Stimulated activated CD8-positive, alpha-beta memory T cell treated with anti-CD3 and anti-CD28 coated beads, Interleukin-15, amount 100 ng/mL, for 1 hour (primary cell): ENCODE data around the gene NSUN7.

ENCODE experiments used
- DNase-seq: peaks from one replicate; pipeline ENCODE4 v3.0.0-alpha.2; 2020; ENCODE audit warnings: low read depth

Gene NSUN7

GRCh38 chr4:40734497-40734896, 15.3 kb upstream of the NSUN7 start:
- DNase-seq, result no peak

GRCh38 chr4:40736910-40737309, 12.8 kb upstream of the NSUN7 start:
- no peak for DNase-seq

GRCh38 chr4:40737879-40738278, 11.9 kb upstream of the NSUN7 start:
- DNase-seq, result no peak

GRCh38 chr4:40739347-40739746, 10.4 kb upstream of the NSUN7 start:
- no peak for DNase-seq

GRCh38 chr4:40744218-40744617, 5.5 kb upstream of the NSUN7 start:
- no peak for DNase-seq

GRCh38 chr4:40745285-40745984, 4.3 kb upstream of the NSUN7 start:
- DNase-seq, result no peak

- DNase-seq, result no peak
Observed at GRCh38 chr4:40747207-40747835, 2.4 kb upstream of the NSUN7 start.

GRCh38 chr4:40750461-40751258, 905 bp downstream of the NSUN7 start:
- no peak for DNase-seq

GRCh38 chr4:40755616-40756015, 5.9 kb downstream of the NSUN7 start:
- no peak for DNase-seq

- DNase-seq, result no peak
Observed at GRCh38 chr4:40763228-40763716, 13.5 kb downstream of the NSUN7 start.

GRCh38 chr4:40769266-40769665, 19.5 kb downstream of the NSUN7 start:
- no peak for DNase-seq

GRCh38 chr4:40778090-40778489, 28.3 kb downstream of the NSUN7 start:
- no peak for DNase-seq

GRCh38 chr4:40782876-40783275, 33.1 kb downstream of the NSUN7 start:
- no peak for DNase-seq

- no peak for DNase-seq
Observed at GRCh38 chr4:40785727-40786126, 36.0 kb downstream of the NSUN7 start.

- no peak for DNase-seq
Observed at GRCh38 chr4:40788331-40788730, 38.6 kb downstream of the NSUN7 start.

- no peak for DNase-seq
Observed at GRCh38 chr4:40789031-40789430, 39.3 kb downstream of the NSUN7 start.

GRCh38 chr4:40789771-40790170, 40.0 kb downstream of the NSUN7 start:
- DNase-seq, result no peak

GRCh38 chr4:40800064-40800463, 50.3 kb downstream of the NSUN7 start:
- DNase-seq, result no peak

- no peak for DNase-seq
Observed at GRCh38 chr4:40804598-40804997, 54.8 kb downstream of the NSUN7 start.

GRCh38 chr4:40808926-40809457, 59.2 kb downstream of the NSUN7 start:
- no peak for DNase-seq

- DNase-seq, result no peak
Observed at GRCh38 chr4:40811956-40812355, 62.2 kb downstream of the NSUN7 start.

GRCh38 chr4:40812386-40812785, 62.6 kb downstream of the NSUN7 start:
- DNase-seq, result no peak

GRCh38 chr4:40812856-40813255, 63.1 kb downstream of the NSUN7 start:
- no peak for DNase-seq
